ENCODE results near the gene PHYHIPL.

Gene PHYHIPL

GRCh38 chr10:59177031-59177797 is 771 bp downstream of the PHYHIPL start:
- no peak for TF ChIP-seq CTCF (IDR thresholded peaks at IDR 0.05; ENCODE audit: low read depth, low read length, missing control alignments)
- Histone ChIP-seq H3K4me3 (ENCODE audit: low read depth, low read length) (peak overlapping the region; percentile 39), H3K36me3 (replicated peaks) (no peaks in the 10 kb centered on the region), H3K27ac (no peak overlapping the region), H3K27me3 (replicated peaks) (peaks cover 18% of the 10 kb centered on the region)
- DNase-seq, result peak; percentile 88
- in situ Hi-C loops (cut with HindIII; ENCODE audit: low pct_ligation_motif_present, low sequenced_read_pairs), result loop anchor here (25.0 kb wide), 1 partner anchor 215 kb away; no protein-coding TSS in a partner anchor

GRCh38 chr10:59177836-59178235 is 1.4 kb downstream of the PHYHIPL start:
- H3K27me3 ChIP-seq (replicated peaks), result peaks cover 18% of the 10 kb centered on the region
- H3K27ac ChIP-seq, result no peak overlapping the region
- TF ChIP-seq CTCF (IDR thresholded peaks at IDR 0.05; ENCODE audit: low read depth, low read length, missing control alignments), result no peak
- H3K36me3 ChIP-seq (replicated peaks), result no peaks in the 10 kb centered on the region
- in situ Hi-C loops (cut with HindIII; ENCODE audit: low pct_ligation_motif_present, low sequenced_read_pairs), result loop anchor here (25.0 kb wide), 1 partner anchor 216 kb away; no protein-coding TSS in a partner anchor
- no peak overlapping the region for H3K4me3 ChIP-seq (ENCODE audit: low read depth, low read length)
- DNase-seq, result no peak

DNA sequence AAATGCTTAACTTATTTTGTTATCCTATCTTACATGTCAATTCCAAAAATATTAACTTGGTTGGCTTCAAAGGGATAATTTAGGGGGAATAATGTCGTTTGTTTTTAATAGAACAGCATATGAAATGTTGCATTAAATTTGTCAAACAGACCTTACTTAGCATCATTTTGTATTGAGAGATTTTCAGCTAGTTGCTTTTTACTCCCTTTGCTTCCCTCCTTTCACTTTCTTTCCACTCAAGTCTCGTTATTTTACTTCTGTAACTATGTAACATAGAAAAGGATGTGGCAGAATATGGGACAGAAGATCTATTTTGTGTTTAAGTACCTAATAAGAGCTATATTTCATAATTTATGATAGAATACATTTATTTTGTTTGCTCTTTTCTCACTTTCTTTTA is 2.6 kb downstream of the PHYHIPL start:
- DNase-seq, result no peak
- H3K27ac ChIP-seq, result no peak overlapping the region
- in situ Hi-C loops (cut with HindIII; ENCODE audit: low pct_ligation_motif_present, low sequenced_read_pairs), result loop anchor here (25.0 kb wide), 1 partner anchor 217 kb away; no protein-coding TSS in a partner anchor
- no peak for TF ChIP-seq CTCF (IDR thresholded peaks at IDR 0.05; ENCODE audit: low read depth, low read length, missing control alignments)
- no peaks in the 10 kb centered on the region for H3K36me3 ChIP-seq (replicated peaks)
- H3K27me3 ChIP-seq (replicated peaks), result peaks cover 18% of the 10 kb centered on the region
- H3K4me3 ChIP-seq (ENCODE audit: low read depth, low read length), result no peak overlapping the region

DNA sequence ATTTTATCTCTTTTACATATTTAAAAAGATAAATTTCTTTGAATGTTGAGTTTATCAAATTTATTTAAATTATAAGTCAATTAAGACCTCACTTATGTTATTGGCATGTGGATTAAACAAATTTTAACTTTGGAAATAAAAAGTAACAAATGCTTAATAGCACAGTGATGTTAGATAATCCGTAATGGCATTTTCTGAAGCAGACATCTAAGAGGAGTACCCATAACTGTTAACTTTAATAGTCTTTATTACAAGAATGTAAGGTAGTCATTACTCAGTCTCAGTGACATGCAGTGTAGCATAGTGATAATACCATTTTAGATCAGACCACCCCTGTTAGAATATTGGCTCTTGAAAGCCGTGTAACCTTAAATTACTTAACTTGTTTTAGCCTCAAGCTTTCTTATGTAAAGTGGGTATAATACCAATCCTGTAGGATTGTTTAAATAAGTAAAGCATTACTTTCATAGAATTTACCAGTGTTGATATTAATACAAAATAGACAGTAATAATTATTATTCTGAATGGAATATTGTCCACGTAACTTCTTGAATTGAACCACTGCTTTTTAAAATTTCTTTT is 4.3 kb downstream of the PHYHIPL start:
- DNase-seq, result no peak
- TF ChIP-seq CTCF (IDR thresholded peaks at IDR 0.05; ENCODE audit: low read depth, low read length, missing control alignments), result no peak
- H3K27me3 ChIP-seq (replicated peaks), result peaks cover 12% of the 10 kb centered on the region

DNA sequence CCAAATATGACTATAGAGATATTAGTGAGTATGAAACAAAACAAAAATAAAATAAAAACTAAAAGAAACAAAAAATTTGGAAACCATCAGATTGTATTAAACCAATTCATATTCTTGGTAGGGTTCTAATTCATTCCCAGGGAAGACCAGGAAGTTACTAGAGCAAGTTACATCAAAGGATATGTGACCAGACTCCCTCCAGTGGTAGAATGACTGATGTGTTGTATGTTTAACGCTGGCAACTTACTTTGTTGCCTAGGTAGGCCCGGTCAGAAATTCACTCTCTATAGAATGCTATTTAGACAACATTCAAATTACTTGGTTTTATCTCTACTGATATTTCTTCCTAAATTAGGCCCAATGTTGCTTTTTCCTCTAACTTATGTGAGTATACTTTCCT is 5.2 kb downstream of the PHYHIPL start:
- in situ Hi-C loops (cut with HindIII; ENCODE audit: low pct_ligation_motif_present, low sequenced_read_pairs), result loop anchor here (25.0 kb wide), 1 partner anchor 219 kb away; no protein-coding TSS in a partner anchor
- TF ChIP-seq CTCF (IDR thresholded peaks at IDR 0.05; ENCODE audit: low read depth, low read length, missing control alignments), result peak; percentile 70
- DNase-seq, result peak; percentile 65
- H3K36me3 ChIP-seq (replicated peaks), result no peaks in the 10 kb centered on the region
- H3K27ac ChIP-seq, result no peak overlapping the region
- H3K27me3 ChIP-seq (replicated peaks), result peaks cover 5% of the 10 kb centered on the region
- H3K4me3 ChIP-seq (ENCODE audit: low read depth, low read length), result no peak overlapping the region

More for the DNA sequence above, 4.3 kb downstream of the PHYHIPL start:
- in situ Hi-C loops (cut with HindIII; ENCODE audit: low pct_ligation_motif_present, low sequenced_read_pairs), result loop anchor here (25.0 kb wide), 1 partner anchor 218 kb away; no protein-coding TSS in a partner anchor
- H3K4me3 ChIP-seq (ENCODE audit: low read depth, low read length), result no peak overlapping the region
- H3K27ac ChIP-seq, result no peak overlapping the region
- H3K36me3 ChIP-seq (replicated peaks), result no peaks in the 10 kb centered on the region

Measured in brain microvascular endothelial cell (primary cell).